Heart right ventricle (tissue), 16 donors: ENCODE results near the gene GAP43. TPM values are rescaled to one million over a fixed set of nuclear protein-coding genes. Genes with fewer than 3 reads are reported as not detected.

Source experiments
- ATAC-seq, 8 donors: fragments of 200-7000 bp; cut with Tn5 transposase; one replicate each; pipeline ENCODE4 v1.9.1; 2020; ENCODE audit warnings: mild to moderate bottlenecking in 8 of 8, moderate library complexity in 8 of 8, moderate number of reproducible peaks in 1 of 8
- DNase-seq, 2 donors: peaks; one replicate each; pipeline ENCODE4 v3.0.0-alpha.2; 2020
- H3K27ac ChIP-seq, 10 donors: fragments of 200-600 bp; sonication (generic) in 2 of 10; one replicate each; pipeline versions ENCODE4 v1.5.0 to v1.8.0; 2020 to 2022; ENCODE audit warnings: mild to moderate bottlenecking in 3 of 10
- H3K27me3 ChIP-seq, 7 donors: fragments of 200-600 bp; one replicate each; pipeline ENCODE4 v1.8.0; 2021 to 2022; ENCODE audit warnings: mild to moderate bottlenecking in 2 of 7
- H3K36me3 ChIP-seq, 9 donors: fragments of 200-600 bp; sonication (generic) in 1 of 9; one replicate each; pipeline versions ENCODE4 v1.5.0 to v1.8.0; 2020 to 2022; ENCODE audit warnings: mild to moderate bottlenecking in 2 of 9
- H3K4me1 ChIP-seq, 9 donors: fragments of 200-600 bp; sonication (generic) in 1 of 9; one replicate each; pipeline versions ENCODE4 v1.5.0 to v1.8.0; 2020 to 2022; ENCODE audit warnings: mild to moderate bottlenecking in 4 of 9
- H3K4me3 ChIP-seq, 10 donors: fragments of 200-600 bp; sonication (generic) in 2 of 10; one replicate each; pipeline versions ENCODE4 v1.5.0 to v1.8.0; 2020 to 2022; ENCODE audit warnings: mild to moderate bottlenecking in 7 of 10, moderate library complexity in 2 of 10
- H3K9me3 ChIP-seq, 11 donors: fragments of 200-600 bp in 10 of 11; sonication (generic) in 2 of 11; one replicate each; pipeline versions ENCODE4 v1.5.0 to v1.8.0; 2013 to 2022; ENCODE audit warnings: mild to moderate bottlenecking in 2 of 11, control low read depth in 1 of 11, moderate library complexity in 1 of 11
- CTCF ChIP-seq, 9 donors: fragments of 200-600 bp; sonication (generic) in 2 of 9; IDR thresholded peaks; one replicate each; pipeline versions ENCODE4 v1.5.0 to v1.8.0; 2021 to 2022; ENCODE audit warnings: antibody characterized with exemption in 9 of 9, mild to moderate bottlenecking in 5 of 9, moderate library complexity in 1 of 9
- WGBS, 2 donors: extraction: QIAGEN DNeasy Blood & Tissue Kit; methylation state at CpG; one replicate each; pipeline ENCODE4 v1.1.7; 2013; ENCODE audit warnings: inconsistent platforms in 1 of 2; 5-methylcytosine and 5-hydroxymethylcytosine counted together
- intact Hi-C, 10 donors: fragments of 100-400 bp; cut with DNase I; formaldehyde crosslinking; loops; one replicate each; pipeline versions ENCODE4 v1.11.1 to v1.14.2; 2022
- polyA plus RNA-seq, 2 donors: library from polyadenylated mRNA; stranded (reverse); fragments of 200-250 nt; gene quantifications; one replicate each; pipeline ENCODE4 v1.2.3, GENCODE V29; 2013
- total RNA-seq, 10 donors: library from RNA; stranded (reverse); fragmentation: NEBNext Ultra II Directional in 3 of 10; extraction: Animal tissue kit (Norgen Biotek cat#: 25700) in 3 of 10; gene quantifications; one replicate each; pipeline versions ENCODE4 v1.2.1 to v1.2.4, GENCODE V29; 2021 to 2023
- donor health status: Arrhythmogenic right ventricular cardiomyopathy.
- donor health status: ischemic (EF 13 %, LVEDD 7.1; RV severe dilation, severe dysfunction).
- donor health status: healthy with polysubstance abuse.
- donor health status: DM: no; HTN: yes; CAD: no.
- donor health status: DM: no; HTN: no; CAD: no.
- donor health status: ischemic (EF 25% LVEDD 6.9; RV normal size, moderate dysfunction).
- donor health status: ischemic (EF 25% LVEDD 5.7; RV mildly dilated, moderate dysfunction).
- donor health status: healthy.
- donor health status: DM: yes; HTN: yes; CAD: no.
- donor health status: Ischemic cardiomyopathy.
- donor health status: ischemic (EF 35%, LVEDD 5.7; RV mildly dilated, moderate dysfunction).
- donor health status: nonischemic (EF 11% LVEDD 7.7; RV severe dilation, severe dysfunction).
- donor health status: DM: yes; HTN: yes; CAD: no.
- donor health status: PGD.
- donor health status: ischemic (EF 29% LVEDD 5.4; RV normal size, mild dysfunction).
- donor health status: nonischemic (EF 23%, LVEDD 6.1; RV moderate dilation, normal function).

The GAP43 gene
- total and polyA plus RNA-seq, 12 donors, result 0.29 to 2.3 (median 0.83) TPM; not detected in 1

GRCh38 chr3:115580566-115580965, 42.7 kb upstream of the GAP43 start:
- intact Hi-C loops, result no loop called here
- Histone ChIP-seq H3K27ac (no peak overlapping the region), H3K27me3 (no peaks in the 10 kb centered on the region), H3K4me3 (no peak overlapping the region), H3K36me3 (no peaks in the 10 kb centered on the region), H3K4me1 (peaks cover 0 to 6% (median 0%) of the 10 kb centered on the region in 9 donors), H3K9me3 (peaks cover 0 to 6% (median 0%) of the 10 kb centered on the region in 11 donors)
- no peak for DNase-seq
- ATAC-seq, result no peak
- no peak for TF ChIP-seq CTCF (IDR thresholded peaks at IDR 0.05)
- 48 to 56% methylated on average over 1 of the region's 1 CpG for WGBS, 2 donors

- Histone ChIP-seq H3K4me1 (peaks cover 0 to 6% (median 0%) of the 10 kb centered on the region in 9 donors), H3K4me3 (no peak overlapping the region), H3K27ac (no peak overlapping the region), H3K9me3 (peaks cover 0 to 6% (median 0%) of the 10 kb centered on the region in 11 donors), H3K36me3 (no peaks in the 10 kb centered on the region), H3K27me3 (no peaks in the 10 kb centered on the region)
- intact Hi-C loops, result no loop called here
- TF ChIP-seq CTCF (IDR thresholded peaks at IDR 0.05), result no peak
- WGBS, 2 donors, result 92 to 94% methylated on average over 8 of the region's 8 CpGs
- DNase-seq (no peak), ATAC-seq (peak in 2 of 8 donors; percentile 46 to 74)
Observed at GRCh38 chr3:115581362-115582135, 41.8 kb upstream of the GAP43 start.

- Histone ChIP-seq H3K4me1 (peaks cover 0 to 5% (median 0%) of the 10 kb centered on the region in 9 donors), H3K4me3 (no peak overlapping the region), H3K36me3 (no peaks in the 10 kb centered on the region), H3K27ac (no peak overlapping the region), H3K9me3 (peaks cover 0 to 6% (median 0%) of the 10 kb centered on the region in 11 donors), H3K27me3 (no peaks in the 10 kb centered on the region)
- WGBS, 2 donors, result 80 to 81% methylated on average over 5 of the region's 5 CpGs
- intact Hi-C loops, result no loop called here
- DNase-seq, result no peak
- no peak for ATAC-seq
- no peak for TF ChIP-seq CTCF (IDR thresholded peaks at IDR 0.05)
Observed at GRCh38 chr3:115588201-115589115, 34.9 kb upstream of the GAP43 start.

- no peak overlapping the region for H3K4me3 ChIP-seq
- intact Hi-C loops, result no loop called here
- no peaks in the 10 kb centered on the region for H3K36me3 ChIP-seq
- DNase-seq (no peak), ATAC-seq (no peak)
- no peak overlapping the region for H3K27ac ChIP-seq
- H3K9me3 ChIP-seq, result peaks cover 0 to 18% (median 4%) of the 10 kb centered on the region in 11 donors
- peaks cover 0 to 5% (median 0%) of the 10 kb centered on the region in 9 donors for H3K4me1 ChIP-seq
- TF ChIP-seq CTCF (IDR thresholded peaks at IDR 0.05), result no peak
- 86 to 91% methylated on average over 3 of the region's 3 CpGs for WGBS, 2 donors
- no peaks in the 10 kb centered on the region for H3K27me3 ChIP-seq
Observed at GRCh38 chr3:115590873-115591272, 32.4 kb upstream of the GAP43 start.
